GM18951 (cell line): ENCODE results near the gene HARBI1.

Source experiments
- POLR2A ChIP-seq: IDR thresholded peaks from 4 replicates; pipeline ENCODE4 v1.6.1; 2011; ENCODE audit warnings: mild to moderate bottlenecking; ENCODE audit not compliant: insufficient read length, insufficient read depth; ENCODE audit errors: extremely low read depth
- in situ Hi-C: fragments of 300-500 bp; cut with MboI; formaldehyde crosslinking; loops from one replicate; pipeline ENCODE4 v1.12.0; 2022; ENCODE audit warnings: low sequenced_read_pairs, mixed read lengths, inconsistent platforms; ENCODE audit not compliant: unreplicated experiment

The HARBI1 gene

DNA sequence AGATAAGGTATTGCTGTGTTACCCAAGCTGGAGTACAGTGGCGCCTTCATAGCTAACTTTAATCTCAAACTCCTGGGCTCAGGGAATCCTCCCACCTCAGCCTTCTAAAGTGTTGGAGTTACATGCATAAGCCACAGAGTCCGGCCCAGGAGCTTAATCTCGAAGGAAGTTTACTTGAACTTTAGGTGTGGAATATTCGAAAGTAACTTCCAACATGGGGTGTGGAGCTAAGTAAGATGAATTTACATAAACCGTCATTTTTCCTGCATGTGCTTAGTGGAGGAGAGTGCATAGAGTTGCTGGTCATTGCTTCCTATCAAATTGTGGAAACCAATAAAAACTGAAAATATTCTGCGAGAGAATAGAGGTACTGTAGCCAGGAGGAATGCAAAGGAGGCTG is 1.8 kb upstream of the HARBI1 start:
- in situ Hi-C loops, result no loop called here
- TF ChIP-seq POLR2A, result no peak

- no peak for TF ChIP-seq POLR2A
- in situ Hi-C loops, result no loop called here
Observed at GRCh38 chr11:46617972-46618314, 916 bp upstream of the HARBI1 start.

DNA sequence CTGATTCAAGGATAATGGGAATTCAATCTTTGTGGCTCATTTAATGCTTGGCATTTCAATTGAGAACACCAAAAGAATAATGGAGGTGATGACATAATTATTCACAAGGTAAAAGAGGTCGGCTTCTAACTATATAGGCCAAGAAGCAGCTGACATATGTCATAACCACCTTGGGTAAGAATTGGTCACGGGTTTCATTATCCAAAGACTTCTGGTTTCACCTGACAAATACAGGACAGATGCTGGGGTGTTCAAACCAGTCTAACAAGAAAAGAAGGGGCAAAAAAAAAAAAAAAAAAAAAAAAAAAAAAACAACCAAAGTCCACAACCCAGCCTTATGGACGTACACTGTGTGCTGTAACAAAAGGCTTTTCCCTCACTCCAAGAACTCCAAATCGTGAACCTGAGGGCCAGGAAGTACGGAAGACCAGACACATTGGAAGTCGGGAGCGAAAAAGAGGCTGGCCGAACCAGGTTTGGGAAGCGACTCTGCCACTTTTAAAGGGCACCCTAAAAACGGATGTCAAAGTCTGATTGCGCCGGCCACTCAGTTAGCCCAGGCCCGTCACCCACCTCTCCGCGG is 385 bp downstream of the HARBI1 start:
- in situ Hi-C loops, result no loop called here

GRCh38 chr11:46615756-46616155 is 1.3 kb downstream of the HARBI1 start:
- in situ Hi-C loops, result no loop called here
- TF ChIP-seq POLR2A, result no peak

More for the DNA sequence above, 385 bp downstream of the HARBI1 start:
- TF ChIP-seq POLR2A, result no peak

GRCh38 chr11:46612326-46612725 is 4.7 kb downstream of the HARBI1 start:
- in situ Hi-C loops, result no loop called here
- no peak for TF ChIP-seq POLR2A

GRCh38 chr11:46611526-46612304 is 5.3 kb downstream of the HARBI1 start:
- in situ Hi-C loops, result no loop called here

DNA sequence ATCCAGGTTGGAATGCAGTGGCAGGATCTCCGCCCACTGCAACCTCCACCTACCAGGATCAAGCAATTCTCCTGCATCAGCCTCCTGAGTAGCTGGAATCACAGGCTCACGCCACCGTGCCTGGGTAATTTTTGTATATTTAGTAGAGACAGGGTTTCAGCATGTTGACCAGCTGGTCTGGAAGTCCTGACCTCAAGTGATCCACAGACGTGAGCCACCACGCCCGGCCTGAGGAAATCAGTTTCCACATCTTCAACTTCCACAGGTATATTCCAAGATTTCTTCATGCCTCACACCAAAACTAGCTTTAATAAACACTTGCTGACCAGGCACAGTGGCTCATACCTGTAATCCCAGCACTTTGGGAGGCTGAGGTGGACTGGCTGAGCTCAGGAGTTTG is 7.6 kb downstream of the HARBI1 start:
- in situ Hi-C loops, result no loop called here
- TF ChIP-seq POLR2A, result no peak

More at GRCh38 chr11:46611526-46612304, 5.3 kb downstream of the HARBI1 start:
- no peak for TF ChIP-seq POLR2A

DNA sequence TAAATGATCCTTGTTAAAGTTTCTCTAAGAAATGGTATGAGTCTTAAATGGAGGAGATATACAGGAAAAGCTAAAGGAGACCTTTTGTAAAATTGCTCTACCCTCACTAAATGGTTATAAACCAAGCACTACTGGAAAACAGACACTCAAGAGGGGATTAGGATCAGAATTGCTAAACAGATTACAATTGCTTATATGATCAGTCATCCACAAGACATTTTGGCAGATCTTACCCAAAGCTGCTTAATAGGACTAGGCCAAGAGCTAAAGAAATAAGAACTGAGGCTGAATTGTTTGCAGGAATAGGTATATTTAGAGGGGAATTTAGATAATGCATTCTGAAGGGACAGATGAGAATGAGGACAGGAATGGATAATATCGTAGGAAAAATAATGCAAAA is 9.5 kb downstream of the HARBI1 start:
- in situ Hi-C loops, result no loop called here
- TF ChIP-seq POLR2A, result no peak

DNA sequence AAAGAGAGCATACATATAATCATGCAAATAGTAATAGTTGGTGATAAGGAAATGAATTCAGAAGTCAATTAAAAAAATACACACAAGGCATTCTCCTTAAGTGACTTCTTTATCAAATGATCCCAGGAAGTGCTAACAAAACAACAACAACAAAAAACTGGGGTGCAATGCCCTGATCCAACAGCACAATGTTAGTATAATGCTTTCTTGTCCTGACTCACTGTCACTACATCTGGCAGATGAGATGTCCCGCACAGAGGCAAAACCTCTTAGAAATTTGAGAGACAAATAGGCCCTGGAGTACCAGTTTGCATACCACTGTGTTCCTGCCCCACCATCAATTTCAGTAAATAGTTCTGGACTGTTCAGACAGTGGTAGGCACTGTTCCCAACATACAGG is 12.2 kb downstream of the HARBI1 start:
- no peak for TF ChIP-seq POLR2A
- in situ Hi-C loops, result no loop called here

GRCh38 chr11:46603704-46604308 is 13.2 kb downstream of the HARBI1 start:
- in situ Hi-C loops, result no loop called here
- TF ChIP-seq POLR2A, result no peak

GRCh38 chr11:46601129-46601528 is 15.9 kb downstream of the HARBI1 start:
- TF ChIP-seq POLR2A, result no peak
- in situ Hi-C loops, result no loop called here

GRCh38 chr11:46600194-46600960 is 16.6 kb downstream of the HARBI1 start:
- no peak for TF ChIP-seq POLR2A
- in situ Hi-C loops, result no loop called here
